H1 (cell line): ENCODE results near the gene ADPGK. TPM values are rescaled to one million over a fixed set of nuclear protein-coding genes. Genes with fewer than 3 reads are reported as not detected.

Experiments used
- CTCF ChIA-PET: fragments of 300-600 bp; sonication (Branson Sonifier 250); formaldehyde crosslinking; loops from one replicate; lab custom pipeline; 2021; ENCODE audit not compliant: partially characterized antibody; lab: Charles Lee
- POLR2A ChIA-PET: fragments of 300-600 bp; sonication (Branson Sonifier 250); formaldehyde crosslinking; loops from one replicate; lab custom pipeline; 2021; ENCODE audit warnings: inconsistent platforms; ENCODE audit not compliant: partially characterized antibody; lab: Charles Lee
- DNase-seq, 2 experiments: peaks; one replicate each; pipeline versions ENCODE4 v3.0.0 to v3.0.0-alpha.2; 2010 to 2022; ENCODE audit warnings: low spot score in 2 of 2, low read depth in 1 of 2, mixed read lengths in 1 of 2
- FAIRE-seq: peaks from 2 replicates; lab custom pipeline; 2011; peaks lifted over from hg19 to GRCh38; lab: Jason Lieb, UNC
- H2AFZ ChIP-seq: 2 replicates; pipeline ENCODE4 v1.8.1; 2012; ENCODE audit warnings: low read length, inconsistent platforms
- H2AK5ac ChIP-seq: 2 replicates; pipeline ENCODE4 v1.6.1; 2013; ENCODE audit warnings: low read depth, low read length
- H2BK120ac ChIP-seq: replicated peaks from 2 replicates; pipeline ENCODE3; 2013; ENCODE audit warnings: low read depth, low read length, inconsistent platforms
- H2BK12ac ChIP-seq: 2 replicates; pipeline ENCODE4 v1.6.1; 2013; ENCODE audit warnings: low read depth, low read length
- H2BK15ac ChIP-seq: 2 replicates; pipeline ENCODE4 v1.6.1; 2013; ENCODE audit warnings: low read length
- H2BK20ac ChIP-seq: 2 replicates; pipeline ENCODE4 v1.6.1; 2013; ENCODE audit warnings: low read length
- H2BK5ac ChIP-seq: 2 replicates; pipeline ENCODE4 v1.6.1; 2013; ENCODE audit warnings: low read depth, low read length
- H3K14ac ChIP-seq: 2 replicates; pipeline ENCODE4 v1.6.1; 2013; ENCODE audit warnings: inconsistent platforms; ENCODE audit not compliant: insufficient read length
- H3K18ac ChIP-seq: 2 replicates; pipeline ENCODE4 v1.6.1; 2013; ENCODE audit warnings: low read length; ENCODE audit errors: extremely low read depth
- H3K23ac ChIP-seq: 2 replicates; pipeline ENCODE4 v1.6.1; 2013; ENCODE audit warnings: inconsistent platforms; ENCODE audit not compliant: insufficient read length
- H3K23me2 ChIP-seq: 2 replicates; pipeline ENCODE4 v1.6.1; 2013; ENCODE audit warnings: low read depth, low read length
- H3K27ac ChIP-seq: 2 replicates; pipeline ENCODE4 v1.6.1; 2011; ENCODE audit warnings: low read depth, low read length, inconsistent platforms
- H3K27me3 ChIP-seq, 4 experiments: replicated peaks in 1 of 4; 1 replicate in 1 of 4; 2 replicates in 3 of 4; pipeline versions ENCODE4 v1.6.1 to v1.8.1; 2011 to 2013; ENCODE audit warnings: low read length in 3 of 4, mild to moderate bottlenecking in 3 of 4, inconsistent platforms in 2 of 4, mixed read lengths in 2 of 4, moderate library complexity in 1 of 4; ENCODE audit not compliant: control insufficient read depth in 3 of 4, insufficient read depth in 3 of 4; ENCODE audit errors: extremely low read depth in 1 of 4
- H3K36me3 ChIP-seq, 4 experiments: 2 replicates each; pipeline versions ENCODE4 v1.6.1 to v1.8.1; 2011 to 2013; ENCODE audit warnings: mild to moderate bottlenecking in 4 of 4, low read length in 3 of 4, moderate library complexity in 2 of 4, control low read depth in 1 of 4, inconsistent platforms in 1 of 4; ENCODE audit not compliant: insufficient read depth in 4 of 4, control insufficient read depth in 2 of 4
- H3K4ac ChIP-seq: replicated peaks from 2 replicates; pipeline ENCODE3; 2013; ENCODE audit warnings: low read length, low read depth, mixed read lengths, inconsistent platforms; ENCODE audit not compliant: insufficient read length
- H3K4me1 ChIP-seq, 4 experiments: replicated peaks in 1 of 4; 1 replicate in 1 of 4; 2 replicates in 3 of 4; pipeline versions ENCODE4 v1.6.1 to v1.8.1; 2011 to 2013; ENCODE audit warnings: low read length in 3 of 4, inconsistent platforms in 2 of 4, mixed read lengths in 1 of 4; ENCODE audit not compliant: insufficient read depth in 4 of 4, control insufficient read depth in 3 of 4
- H3K4me2 ChIP-seq, 2 experiments: 2 replicates each; pipeline versions ENCODE4 v1.6.1 to v1.8.1; 2011 to 2013; ENCODE audit warnings: low read depth in 2 of 2, low read length in 2 of 2, control low read depth in 1 of 2, inconsistent platforms in 1 of 2, mild to moderate bottlenecking in 1 of 2; ENCODE audit not compliant: insufficient read depth in 1 of 2
- H3K4me3 ChIP-seq, 4 experiments: fragments of 200-600, 300-600 bp in 1 of 4; sonication (generic), shearing (Covaris generic), sonication (Bioruptor Twin) in 1 of 4; 2 replicates each; pipeline versions ENCODE4 v1.5.1 to v1.8.1; 2011 to 2016; ENCODE audit warnings: low read length in 4 of 4, low read depth in 3 of 4, control low read depth in 2 of 4, inconsistent platforms in 2 of 4, mild to moderate bottlenecking in 2 of 4, mixed read lengths in 1 of 4, moderate library complexity in 1 of 4; ENCODE audit not compliant: insufficient read depth in 2 of 4; ENCODE audit errors: extremely low read depth in 1 of 4
- H3K56ac ChIP-seq: replicated peaks from 2 replicates; pipeline ENCODE3; 2013; ENCODE audit warnings: low read depth, mild to moderate bottlenecking, mixed read lengths, low read length, inconsistent platforms; ENCODE audit not compliant: insufficient read length
- H3K79me1 ChIP-seq: 2 replicates; pipeline ENCODE4 v1.6.1; 2013; ENCODE audit warnings: low read depth, low read length, control low read depth
- H3K79me2 ChIP-seq, 2 experiments: 2 replicates each; pipeline versions ENCODE4 v1.6.1 to v1.8.1; 2012 to 2013; ENCODE audit warnings: low read length in 2 of 2, mild to moderate bottlenecking in 2 of 2, inconsistent platforms in 1 of 2; ENCODE audit not compliant: insufficient read depth in 2 of 2, control insufficient read depth in 1 of 2
- H3K9ac ChIP-seq, 4 experiments: replicated peaks in 1 of 4; 1 replicate in 1 of 4; 2 replicates in 3 of 4; pipeline versions ENCODE4 v1.6.1 to v1.8.1; 2011 to 2013; ENCODE audit warnings: low read depth in 3 of 4, low read length in 3 of 4, control low read depth in 2 of 4, mild to moderate bottlenecking in 2 of 4, moderate library complexity in 2 of 4, inconsistent platforms in 1 of 4; ENCODE audit errors: extremely low read depth in 1 of 4
- H3K9me3 ChIP-seq, 2 experiments: 2 replicates each; pipeline versions ENCODE4 v1.6.1 to v1.8.1; 2012 to 2013; ENCODE audit warnings: mild to moderate bottlenecking in 2 of 2, moderate library complexity in 2 of 2, control low read depth in 1 of 2, inconsistent platforms in 1 of 2, low read depth in 1 of 2, low read length in 1 of 2, mixed read lengths in 1 of 2; ENCODE audit not compliant: insufficient read depth in 2 of 2
- H4K20me1 ChIP-seq, 2 experiments: replicated peaks in 1 of 2; 2 replicates each; pipeline versions ENCODE3 to v1.8.1; 2011 to 2013; ENCODE audit warnings: inconsistent platforms in 2 of 2, low read length in 2 of 2, mild to moderate bottlenecking in 1 of 2; ENCODE audit not compliant: insufficient read depth in 2 of 2, control insufficient read depth in 1 of 2
- H4K5ac ChIP-seq: 2 replicates; pipeline ENCODE4 v1.6.1; 2013; ENCODE audit warnings: low read length, low read depth, mixed read lengths, inconsistent platforms; ENCODE audit not compliant: insufficient read length
- H4K8ac ChIP-seq: 2 replicates; pipeline ENCODE4 v1.8.0; 2013; ENCODE audit warnings: mild to moderate bottlenecking, moderate library complexity, low read length, inconsistent platforms; ENCODE audit not compliant: insufficient read depth; ENCODE audit errors: extremely low read depth
- H4K91ac ChIP-seq: replicated peaks from 2 replicates; pipeline ENCODE3; 2013; ENCODE audit warnings: low read length, mixed read lengths, inconsistent platforms; ENCODE audit not compliant: insufficient read length
- POLR2A ChIP-seq, 2 experiments: IDR thresholded peaks; 1 replicate in 1 of 2; 2 replicates in 1 of 2; pipeline ENCODE4 v1.6.1; 2011; ENCODE audit warnings: low read depth in 2 of 2, low read length in 2 of 2, mild to moderate bottlenecking in 2 of 2; ENCODE audit errors: control extremely low read depth in 1 of 2
- RAD21 ChIP-seq, 2 experiments: IDR thresholded peaks in 1 of 2; conservative IDR thresholded peaks in 1 of 2; 2 replicates each; pipeline ENCODE4 v1.6.1; 2011; ENCODE audit warnings: low read depth in 2 of 2, low read length in 2 of 2, improper control_type of control experiment in 1 of 2, inconsistent platforms in 1 of 2, mild to moderate bottlenecking in 1 of 2, moderate library complexity in 1 of 2
- YY1 ChIP-seq: IDR thresholded peaks from 2 replicates; pipeline ENCODE4 v1.6.1; 2011; ENCODE audit warnings: low read depth, mild to moderate bottlenecking, low read length
- ZNF274 ChIP-seq: IDR thresholded peaks from 2 replicates; pipeline ENCODE4 v1.7.0; 2012; ENCODE audit warnings: low read length, borderline replicate concordance; ENCODE audit errors: extremely low read depth
- WGBS, 2 experiments: shearing (Covaris generic) in 1 of 2; methylation state at CpG; one replicate each; pipeline versions ENCODE4 v1.1.6 to v1.1.7; 2013 to 2015; ENCODE audit warnings: low lambda C conversion rate in 2 of 2, mixed read lengths in 2 of 2, inconsistent platforms in 1 of 2, low coverage in 1 of 2, missing lambda C conversion rate in 1 of 2; ENCODE audit not compliant: insufficient replicate concordance in 2 of 2, insufficient coverage in 1 of 2, insufficient read length in 1 of 2; ENCODE audit errors: extremely low coverage in 1 of 2, missing lambda C conversion rate in 1 of 2; 5-methylcytosine and 5-hydroxymethylcytosine counted together
- polyA plus RNA-seq, 7 experiments: library from polyadenylated mRNA; depleted of rRNA in 3 of 7; stranded (reverse) in 5 of 7; unstranded in 2 of 7; fragments of >200 nt in 5 of 7; fragments of 200-250 nt in 2 of 7; gene quantifications; 1 replicate in 5 of 7; 2 replicates in 1 of 7; 4 replicates in 1 of 7; pipeline versions ENCODE4 v1.2.1 to v1.2.3, GENCODE V29; 2011 to 2013; ENCODE audit warnings: missing spikeins in 2 of 7, mixed read lengths in 2 of 7
- total RNA-seq: library from RNA; stranded (reverse); fragmentation: NEBNext Ultra II Directional; extraction: Animal tissue kit (Norgen Biotek cat#: 25700); gene quantifications from 2 replicates; pipeline ENCODE4 v1.2.1, GENCODE V29; 2021
- TF ChIP-seq, protein P1 (sequence below): IDR thresholded peaks from 2 replicates; pipeline ENCODE4 v1.6.1; 2012; ENCODE audit warnings: inconsistent platforms
- TF ChIP-seq, protein P2 (sequence below), 3 experiments: IDR thresholded peaks; 1 replicate in 2 of 3; 2 replicates in 1 of 3; pipeline versions ENCODE4 v1.5.1 to v1.6.1; 2011; ENCODE audit warnings: low read length in 3 of 3, mild to moderate bottlenecking in 3 of 3, inconsistent platforms in 2 of 3, low read depth in 1 of 3, moderate library complexity in 1 of 3; ENCODE audit not compliant: insufficient read depth in 1 of 3; ENCODE audit errors: control extremely low read depth in 1 of 3

Gene ADPGK
- total and polyA plus RNA-seq, 2 of the 8 experiments (the other 6 are each of a cell fraction or from before 2014, with no cell fraction given), result 32.2 to 38.2 TPM

- DNase-seq (no peak), FAIRE-seq (no peak)
- Histone ChIP-seq H3K18ac (no peak overlapping the region), H2BK5ac (no peak overlapping the region), H3K23me2 (no peaks in the 10 kb centered on the region), H4K20me1 (peaks cover 0 to 5% of the 10 kb centered on the region in 2 experiments), H3K9me3 (no peaks in the 10 kb centered on the region; a peak in 1 of 4 replicates), H3K4me2 (no peak overlapping the region), H3K14ac (no peak overlapping the region), H2BK15ac (no peak overlapping the region), H4K91ac (no peak overlapping the region), H3K79me1 (no peaks in the 10 kb centered on the region), H3K4ac (no peak overlapping the region), H2AK5ac (no peak overlapping the region), H3K79me2 (no peaks in the 10 kb centered on the region), H3K27ac (no peak overlapping the region), H2BK120ac (no peak overlapping the region), H3K27me3 (no peaks in the 10 kb centered on the region), H3K36me3 (peaks cover 3 to 55% (median 28%) of the 10 kb centered on the region in 4 experiments; a peak in 6 of 8 replicates), H3K56ac (no peak overlapping the region), H3K4me3 (no peak overlapping the region), H3K23ac (no peak overlapping the region), H3K4me1 (no peaks in the 10 kb centered on the region), H3K9ac (no peak overlapping the region), H2BK12ac (no peak overlapping the region), H2AFZ (no peak overlapping the region), H2BK20ac (no peak overlapping the region), H4K5ac (no peak overlapping the region), H4K8ac (no peak overlapping the region)
- ChIA-PET CTCF (interaction anchor here (0.7 kb wide), 1 partner anchor 160 kb away, joined by 3 read pairs; no protein-coding TSS in a partner anchor), POLR2A (no interaction called here)
- 87% methylated on average over 6 of the region's 6 CpGs; no CpG with 5 or more reads in 1 of the 2 experiments for WGBS, 2 experiments
- no peak for TF ChIP-seq YY1
- TF ChIP-seq RAD21 (IDR thresholded peaks at IDR 0.05 in 1 of 2, conservative IDR thresholded peaks at IDR 0.05 in 1 of 2; ENCODE audit: low read depth in 2 of 2, low read length in 2 of 2), result peak in 1 of 2 experiments; percentile 20; a peak in 1 of 4 replicates
- TF ChIP-seq, protein P1, sequence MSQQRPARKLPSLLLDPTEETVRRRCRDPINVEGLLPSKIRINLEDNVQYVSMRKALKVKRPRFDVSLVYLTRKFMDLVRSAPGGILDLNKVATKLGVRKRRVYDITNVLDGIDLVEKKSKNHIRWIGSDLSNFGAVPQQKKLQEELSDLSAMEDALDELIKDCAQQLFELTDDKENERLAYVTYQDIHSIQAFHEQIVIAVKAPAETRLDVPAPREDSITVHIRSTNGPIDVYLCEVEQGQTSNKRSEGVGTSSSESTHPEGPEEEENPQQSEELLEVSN, result no peak
- TF ChIP-seq, protein P2, sequence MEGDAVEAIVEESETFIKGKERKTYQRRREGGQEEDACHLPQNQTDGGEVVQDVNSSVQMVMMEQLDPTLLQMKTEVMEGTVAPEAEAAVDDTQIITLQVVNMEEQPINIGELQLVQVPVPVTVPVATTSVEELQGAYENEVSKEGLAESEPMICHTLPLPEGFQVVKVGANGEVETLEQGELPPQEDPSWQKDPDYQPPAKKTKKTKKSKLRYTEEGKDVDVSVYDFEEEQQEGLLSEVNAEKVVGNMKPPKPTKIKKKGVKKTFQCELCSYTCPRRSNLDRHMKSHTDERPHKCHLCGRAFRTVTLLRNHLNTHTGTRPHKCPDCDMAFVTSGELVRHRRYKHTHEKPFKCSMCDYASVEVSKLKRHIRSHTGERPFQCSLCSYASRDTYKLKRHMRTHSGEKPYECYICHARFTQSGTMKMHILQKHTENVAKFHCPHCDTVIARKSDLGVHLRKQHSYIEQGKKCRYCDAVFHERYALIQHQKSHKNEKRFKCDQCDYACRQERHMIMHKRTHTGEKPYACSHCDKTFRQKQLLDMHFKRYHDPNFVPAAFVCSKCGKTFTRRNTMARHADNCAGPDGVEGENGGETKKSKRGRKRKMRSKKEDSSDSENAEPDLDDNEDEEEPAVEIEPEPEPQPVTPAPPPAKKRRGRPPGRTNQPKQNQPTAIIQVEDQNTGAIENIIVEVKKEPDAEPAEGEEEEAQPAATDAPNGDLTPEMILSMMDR (IDR thresholded peaks at IDR 0.05; ENCODE audit: control extremely low read depth in 1 of 3, insufficient read depth in 1 of 3, low read depth in 1 of 3, low read length in 3 of 3), result peak in 1 of 3 experiments; percentile 24; a peak in 1 of 4 replicates
- TF ChIP-seq ZNF274, result no peak
- TF ChIP-seq POLR2A (IDR thresholded peaks at IDR 0.05; ENCODE audit: control extremely low read depth in 1 of 2, low read depth in 2 of 2, low read length in 2 of 2), result no peak
Observed at GRCh38 chr15:72770673-72771328, 12.8 kb downstream of the ADPGK start.
